ENCODE data around the gene XAGE5.
"Not testable (repeated sequence)": the region's sequence is repeated elsewhere in the genome, so short reads cannot be mapped to it uniquely, and the experiment has no call there.

Gene XAGE5

GRCh38 chrX:52811065-52811625 lies at the start of gene XAGE5:
Gene XAGE5 (plus strand): TSS chrX:52811287. CDS start chrX:52812567, 1,280 bp downstream.
- DNase-seq (ENCODE audit: low read depth in 2 of 2), result no peak

DNA sequence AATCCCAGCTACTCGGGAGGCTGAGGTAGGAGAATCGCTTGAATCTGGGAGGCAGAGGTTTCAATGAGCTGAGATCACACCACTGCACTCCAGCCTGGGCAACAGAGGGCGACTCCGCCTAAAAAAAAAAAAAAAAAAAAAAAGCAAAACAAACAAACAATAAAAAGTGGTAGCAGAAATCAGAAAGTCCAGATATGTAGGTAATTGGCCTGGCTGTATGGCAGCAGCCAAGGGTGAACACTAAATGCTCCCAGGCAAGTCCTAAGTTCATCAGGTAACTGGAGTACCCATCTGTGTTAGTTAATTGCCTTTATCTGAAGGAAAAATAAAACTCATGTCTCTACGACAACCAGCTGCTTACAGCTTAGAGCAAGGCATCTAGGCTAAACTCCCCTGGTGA lies 45.1 kb upstream of the XAGE5 start:
- not testable (repeated sequence) for DNase-seq (ENCODE audit: low read depth in 2 of 2)

GRCh38 chrX:52773504-52773903 lies 37.6 kb upstream of the XAGE5 start:
- not testable (repeated sequence) for DNase-seq (ENCODE audit: low read depth in 2 of 2)

DNA sequence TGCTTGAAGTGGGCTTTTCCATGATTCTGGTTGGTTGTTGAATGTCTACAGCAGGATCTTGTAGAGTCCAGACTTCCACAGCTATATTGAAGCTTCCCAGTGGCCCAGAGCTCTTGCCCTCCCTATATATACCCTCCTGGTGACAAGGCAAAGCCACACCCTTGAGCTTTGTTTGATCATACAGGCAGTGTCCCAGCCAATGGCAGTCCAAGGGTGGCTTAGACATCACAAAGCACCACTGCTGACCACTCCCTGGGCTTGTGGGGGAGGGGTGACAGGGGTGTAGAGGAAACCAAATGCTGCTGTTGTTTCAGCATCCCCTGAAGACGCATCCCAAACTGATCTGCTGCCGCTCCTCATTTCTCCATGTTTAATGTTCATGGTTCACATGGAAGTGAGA lies 13.8 kb upstream of the XAGE5 start, which contains the start of gene SPANXN5:
SPANXN5 (minus strand) TSS at position 101 of the 400 bp plus-strand sequence; CDS start at position 22, 79 bp downstream.
- DNase-seq (ENCODE audit: low read depth in 2 of 2), result not testable (repeated sequence)

DNA sequence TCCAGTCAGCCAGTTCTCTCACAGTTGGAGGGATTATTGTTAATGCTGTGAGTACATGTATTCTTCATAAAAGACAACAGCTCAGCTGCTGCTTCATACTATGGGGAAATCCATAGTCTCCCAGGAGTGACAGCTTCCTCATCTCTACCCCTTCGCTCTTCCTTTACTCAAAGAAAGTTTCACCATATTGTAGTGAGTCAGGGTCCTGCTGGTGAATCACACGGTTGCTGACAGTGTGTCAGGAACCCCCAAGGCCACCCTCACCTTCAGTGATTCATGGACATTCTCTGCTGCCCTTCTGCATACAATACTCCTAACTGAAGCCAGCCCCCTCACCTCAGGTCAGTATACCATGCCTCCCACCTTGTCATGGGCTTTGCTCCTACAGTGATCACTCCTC lies 6.2 kb upstream of the XAGE5 start:
- not testable (repeated sequence) for DNase-seq (ENCODE audit: low read depth in 2 of 2)

GRCh38 chrX:52819788-52820187 lies 8.7 kb downstream of the XAGE5 start:
- no peak for DNase-seq (ENCODE audit: low read depth in 2 of 2)

GRCh38 chrX:52821079-52821760 lies 10.1 kb downstream of the XAGE5 start:
- DNase-seq (ENCODE audit: low read depth in 2 of 2), result no peak

DNA sequence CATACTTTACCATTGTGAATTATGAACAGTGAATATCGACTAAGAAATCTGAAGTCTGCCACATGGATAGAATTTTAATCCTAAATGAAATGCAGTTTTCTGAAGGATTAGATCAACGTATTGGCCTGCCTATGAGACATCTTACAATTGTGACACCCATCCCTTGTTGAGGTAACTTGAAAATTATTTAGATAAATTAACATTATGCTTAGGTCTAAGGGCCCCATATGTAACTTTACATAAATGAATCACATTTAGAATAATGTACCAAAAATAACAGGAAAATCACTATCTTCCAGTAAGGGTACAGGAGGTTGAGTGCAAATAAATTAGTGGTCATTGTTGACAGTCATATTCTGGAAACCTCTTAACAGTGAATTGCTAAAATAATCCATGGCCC lies 13.5 kb downstream of the XAGE5 start:
- no peak for DNase-seq (ENCODE audit: low read depth in 2 of 2)

- no peak for DNase-seq (ENCODE audit: low read depth in 2 of 2)
These were observed 19.5 kb downstream of the XAGE5 start for GRCh38 chrX:52830551-52830950.

GRCh38 chrX:52839137-52839536 lies 28.1 kb downstream of the XAGE5 start:
- DNase-seq (ENCODE audit: low read depth in 2 of 2), result no peak

DNA sequence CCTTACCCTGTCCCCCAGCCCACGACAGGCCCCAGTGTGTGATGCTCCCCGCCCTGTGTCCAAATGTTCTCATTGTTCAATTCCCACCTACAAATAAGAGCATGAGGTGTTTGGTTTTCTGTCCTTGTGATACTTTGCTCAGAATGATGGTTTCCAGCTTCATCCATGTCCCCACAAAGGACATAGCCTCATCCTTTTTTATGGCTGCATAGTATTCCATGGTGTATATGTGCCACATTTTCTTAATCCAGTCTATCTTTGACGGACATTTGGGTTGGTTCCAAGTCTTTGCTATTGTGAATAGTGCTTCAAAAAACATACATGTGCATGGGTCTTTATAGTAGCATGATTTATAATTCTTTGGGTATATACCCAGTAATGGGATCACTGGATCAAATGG lies 32.5 kb downstream of the XAGE5 start:
- not testable (repeated sequence) for DNase-seq (ENCODE audit: low read depth in 2 of 2)

- no peak for DNase-seq (ENCODE audit: low read depth in 2 of 2)
These were observed 41.2 kb downstream of the XAGE5 start for GRCh38 chrX:52852110-52852860.

DNA sequence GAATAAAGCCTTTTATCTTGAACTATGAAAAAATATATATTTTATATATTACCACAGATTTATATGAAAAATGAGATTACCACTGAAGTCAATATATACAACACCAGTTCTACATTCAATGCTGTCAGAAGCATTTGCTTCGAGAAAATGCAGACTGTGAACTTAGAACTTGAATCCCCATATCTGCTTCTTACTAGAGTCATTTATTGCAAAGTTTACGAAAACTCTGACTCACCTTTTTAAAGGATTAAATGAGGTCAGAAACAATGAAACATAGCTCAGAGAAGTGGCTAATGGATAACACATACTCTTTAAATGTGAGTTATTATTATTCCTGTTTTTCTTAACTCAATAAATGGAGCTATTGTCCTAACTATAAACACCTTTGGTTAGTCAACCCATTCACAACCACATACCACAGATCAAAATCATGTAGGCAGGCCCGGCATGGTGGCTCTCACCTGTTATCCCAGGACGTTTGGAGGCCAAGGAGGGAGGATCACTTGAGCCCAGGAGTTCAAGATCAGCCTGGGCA lies 46.0 kb downstream of the XAGE5 start:
- DNase-seq (ENCODE audit: low read depth in 2 of 2), result not testable (repeated sequence)

DNA sequence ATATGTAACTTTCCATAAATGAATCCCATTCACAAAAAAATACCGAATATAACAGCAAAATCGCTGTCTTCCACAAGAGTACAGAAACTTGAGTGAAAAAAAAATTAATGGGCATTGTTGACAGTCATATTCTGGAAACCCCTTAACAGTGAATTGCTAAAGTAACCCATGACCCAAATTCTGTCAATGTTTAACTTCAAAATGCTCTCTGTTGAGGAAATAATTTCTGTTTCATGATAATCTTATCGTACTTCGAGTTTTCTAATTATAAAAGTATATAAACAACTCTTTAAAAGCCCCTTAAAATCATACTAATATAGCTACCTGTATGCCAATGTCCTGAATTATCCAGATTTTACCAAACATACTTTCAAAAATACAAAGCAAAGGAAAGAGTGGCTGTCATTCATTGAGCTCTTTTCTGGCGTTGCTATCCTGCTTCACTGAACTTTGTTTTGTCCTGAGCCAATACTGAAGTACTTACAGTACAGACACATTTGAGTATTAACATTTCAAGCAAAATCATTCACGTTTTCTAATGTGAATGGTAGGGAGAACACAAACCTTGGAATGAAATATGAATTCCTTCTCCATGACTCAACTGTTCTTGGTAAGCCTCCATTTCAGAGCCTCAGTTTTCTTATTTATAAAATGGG lies 54.4 kb downstream of the XAGE5 start:
- no peak for DNase-seq (ENCODE audit: low read depth in 2 of 2)

Data from activated CD4-positive, alpha-beta T cell treated with anti-CD3 and anti-CD28 coated beads for 24 hours (primary cell).